H1 (cell line): Measurements from ENCODE around the gene RALGDS. TPM values are rescaled to one million over a fixed set of nuclear protein-coding genes. Genes with fewer than 3 reads are reported as not detected.

Source experiments
- CBX5 ChIP-seq: fragments of 300-800, 300-1000 bp; sonication (generic); IDR thresholded peaks from 2 replicates; pipeline ENCODE4 v1.7.1; 2016; ENCODE audit warnings: antibody characterized with exemption, low read length, low read depth
- CEBPB ChIP-seq: IDR thresholded peaks from 2 replicates; pipeline ENCODE4 v1.6.1; 2012; ENCODE audit warnings: low read depth, low read length
- CHD1 ChIP-seq: IDR thresholded peaks from 2 replicates; pipeline ENCODE4 v1.6.1; 2012; ENCODE audit warnings: low read depth, low read length, improper control_type of control experiment
- CHD2 ChIP-seq: IDR thresholded peaks from 2 replicates; pipeline ENCODE4 v1.6.1; 2012; ENCODE audit warnings: low read length, improper control_type of control experiment
- CHD7 ChIP-seq: fragments of 300-600 bp; sonication (generic); IDR thresholded peaks from 2 replicates; pipeline ENCODE4 v1.7.1; 2012; ENCODE audit warnings: low read length, moderate library complexity, mild to moderate bottlenecking, inconsistent platforms; ENCODE audit not compliant: insufficient replicate concordance
- NANOG ChIP-seq: IDR thresholded peaks from 2 replicates; pipeline ENCODE4 v1.6.1; 2011; ENCODE audit warnings: low read length, low read depth, mild to moderate bottlenecking, inconsistent platforms; ENCODE audit not compliant: insufficient read depth, poor library complexity, severe bottlenecking
- PHF8 ChIP-seq: fragments of 200-600 bp; sonication (generic); conservative IDR thresholded peaks from 2 replicates; pipeline ENCODE4 v1.7.1; 2012; ENCODE audit warnings: low read depth, mild to moderate bottlenecking, inconsistent platforms, low read length, moderate library complexity
- RBBP5 ChIP-seq: IDR thresholded peaks from 2 replicates; pipeline ENCODE4 v1.7.1; 2012; ENCODE audit warnings: low read depth, mild to moderate bottlenecking, inconsistent platforms, low read length, moderate library complexity, borderline replicate concordance
- RNF2 ChIP-seq: fragments of 200-900, 300-1000 bp; sonication (generic); IDR thresholded peaks from 2 replicates; pipeline ENCODE4 v1.7.1; 2016; ENCODE audit warnings: borderline replicate concordance, low read depth, mild to moderate bottlenecking, antibody characterized with exemption, low read length; ENCODE audit not compliant: poor library complexity, severe bottlenecking; ENCODE audit errors: missing control alignments
- TCF12 ChIP-seq: IDR thresholded peaks from 2 replicates; pipeline ENCODE4 v1.6.1; 2011; ENCODE audit warnings: low read depth, mild to moderate bottlenecking, low read length
- YY1 ChIP-seq: IDR thresholded peaks from 2 replicates; pipeline ENCODE4 v1.6.1; 2011; ENCODE audit warnings: low read depth, mild to moderate bottlenecking, low read length
- polyA plus RNA-seq, 7 experiments: library from polyadenylated mRNA; depleted of rRNA in 3 of 7; stranded (reverse) in 5 of 7; unstranded in 2 of 7; fragments of >200 nt in 5 of 7; fragments of 200-250 nt in 2 of 7; gene quantifications; 1 replicate in 5 of 7; 2 replicates in 1 of 7; 4 replicates in 1 of 7; pipeline versions ENCODE4 v1.2.1 to v1.2.3, GENCODE V29; 2011 to 2013; ENCODE audit warnings: missing spikeins in 2 of 7, mixed read lengths in 2 of 7
- total RNA-seq: library from RNA; stranded (reverse); fragmentation: NEBNext Ultra II Directional; extraction: Animal tissue kit (Norgen Biotek cat#: 25700); gene quantifications from 2 replicates; pipeline ENCODE4 v1.2.1, GENCODE V29; 2021

RALGDS gene
- total and polyA plus RNA-seq, 2 of the 8 experiments (the other 6 are each of a cell fraction or from before 2014, with no cell fraction given) = 14.5 to 25.5 TPM

- TF ChIP-seq CHD7 (no peak), CEBPB (no peak), CBX5 (no peak), CHD1 (no peak), RNF2 (no peak), PHF8 (no peak), YY1 (no peak), CHD2 (no peak), TCF12 (no peak), NANOG (no peak), RBBP5 (no peak)
Observed at GRCh38 chr9:133075925-133076630, 45.0 kb downstream of the RALGDS start (continued).
